Neural cell (in vitro differentiated cells): Measurements from ENCODE around the gene AFDN.

Source experiments
- TF ChIP-seq, protein P1 (sequence below): fragments of 450-650 bp; IDR thresholded peaks from 2 replicates; pipeline ENCODE4 v1.5.1; 2014; ENCODE audit warnings: antibody characterized with exemption, mild to moderate bottlenecking, moderate library complexity; ENCODE audit not compliant: poor library complexity, severe bottlenecking
- TF ChIP-seq, protein P2 (sequence below): IDR thresholded peaks from 2 replicates; pipeline ENCODE4 v1.6.1; 2012; ENCODE audit warnings: borderline replicate concordance

DNA sequence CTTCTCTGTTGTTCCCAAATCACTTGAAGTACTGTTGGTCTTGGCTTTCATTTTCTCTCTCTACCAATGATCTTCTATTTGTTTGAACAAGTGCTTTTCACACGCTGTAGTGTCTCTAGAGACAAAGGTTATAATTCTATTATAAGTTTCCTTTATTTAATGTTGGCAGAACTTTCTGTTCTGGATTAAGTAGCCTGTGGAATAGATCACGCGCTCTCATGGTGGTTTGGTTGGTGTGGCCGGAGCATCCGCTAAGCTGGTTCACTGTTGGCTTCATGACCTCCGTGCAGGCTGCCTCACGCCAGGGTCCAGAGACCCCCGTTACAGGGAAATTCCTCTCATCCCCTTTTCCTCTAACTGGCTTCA lies 139.8 kb downstream of the AFDN start:
- TF ChIP-seq, protein P1, sequence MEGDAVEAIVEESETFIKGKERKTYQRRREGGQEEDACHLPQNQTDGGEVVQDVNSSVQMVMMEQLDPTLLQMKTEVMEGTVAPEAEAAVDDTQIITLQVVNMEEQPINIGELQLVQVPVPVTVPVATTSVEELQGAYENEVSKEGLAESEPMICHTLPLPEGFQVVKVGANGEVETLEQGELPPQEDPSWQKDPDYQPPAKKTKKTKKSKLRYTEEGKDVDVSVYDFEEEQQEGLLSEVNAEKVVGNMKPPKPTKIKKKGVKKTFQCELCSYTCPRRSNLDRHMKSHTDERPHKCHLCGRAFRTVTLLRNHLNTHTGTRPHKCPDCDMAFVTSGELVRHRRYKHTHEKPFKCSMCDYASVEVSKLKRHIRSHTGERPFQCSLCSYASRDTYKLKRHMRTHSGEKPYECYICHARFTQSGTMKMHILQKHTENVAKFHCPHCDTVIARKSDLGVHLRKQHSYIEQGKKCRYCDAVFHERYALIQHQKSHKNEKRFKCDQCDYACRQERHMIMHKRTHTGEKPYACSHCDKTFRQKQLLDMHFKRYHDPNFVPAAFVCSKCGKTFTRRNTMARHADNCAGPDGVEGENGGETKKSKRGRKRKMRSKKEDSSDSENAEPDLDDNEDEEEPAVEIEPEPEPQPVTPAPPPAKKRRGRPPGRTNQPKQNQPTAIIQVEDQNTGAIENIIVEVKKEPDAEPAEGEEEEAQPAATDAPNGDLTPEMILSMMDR, result no peak
- TF ChIP-seq, protein P2, sequence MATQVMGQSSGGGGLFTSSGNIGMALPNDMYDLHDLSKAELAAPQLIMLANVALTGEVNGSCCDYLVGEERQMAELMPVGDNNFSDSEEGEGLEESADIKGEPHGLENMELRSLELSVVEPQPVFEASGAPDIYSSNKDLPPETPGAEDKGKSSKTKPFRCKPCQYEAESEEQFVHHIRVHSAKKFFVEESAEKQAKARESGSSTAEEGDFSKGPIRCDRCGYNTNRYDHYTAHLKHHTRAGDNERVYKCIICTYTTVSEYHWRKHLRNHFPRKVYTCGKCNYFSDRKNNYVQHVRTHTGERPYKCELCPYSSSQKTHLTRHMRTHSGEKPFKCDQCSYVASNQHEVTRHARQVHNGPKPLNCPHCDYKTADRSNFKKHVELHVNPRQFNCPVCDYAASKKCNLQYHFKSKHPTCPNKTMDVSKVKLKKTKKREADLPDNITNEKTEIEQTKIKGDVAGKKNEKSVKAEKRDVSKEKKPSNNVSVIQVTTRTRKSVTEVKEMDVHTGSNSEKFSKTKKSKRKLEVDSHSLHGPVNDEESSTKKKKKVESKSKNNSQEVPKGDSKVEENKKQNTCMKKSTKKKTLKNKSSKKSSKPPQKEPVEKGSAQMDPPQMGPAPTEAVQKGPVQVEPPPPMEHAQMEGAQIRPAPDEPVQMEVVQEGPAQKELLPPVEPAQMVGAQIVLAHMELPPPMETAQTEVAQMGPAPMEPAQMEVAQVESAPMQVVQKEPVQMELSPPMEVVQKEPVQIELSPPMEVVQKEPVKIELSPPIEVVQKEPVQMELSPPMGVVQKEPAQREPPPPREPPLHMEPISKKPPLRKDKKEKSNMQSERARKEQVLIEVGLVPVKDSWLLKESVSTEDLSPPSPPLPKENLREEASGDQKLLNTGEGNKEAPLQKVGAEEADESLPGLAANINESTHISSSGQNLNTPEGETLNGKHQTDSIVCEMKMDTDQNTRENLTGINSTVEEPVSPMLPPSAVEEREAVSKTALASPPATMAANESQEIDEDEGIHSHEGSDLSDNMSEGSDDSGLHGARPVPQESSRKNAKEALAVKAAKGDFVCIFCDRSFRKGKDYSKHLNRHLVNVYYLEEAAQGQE, result no peak
